Activated T-cell treated with anti-CD3 and anti-CD28 coated beads, Interleukin-2, amount 50 U/mL, for 1 hour (primary cell): Measurements from ENCODE around the gene WBP4.
"Not testable (repeated sequence)": the region's sequence is repeated elsewhere in the genome, so short reads cannot be mapped to it uniquely, and the experiment has no call there.

Experiments
- DNase-seq: peaks from one replicate; pipeline ENCODE4 v3.0.0-alpha.2; 2020

Gene WBP4

DNA sequence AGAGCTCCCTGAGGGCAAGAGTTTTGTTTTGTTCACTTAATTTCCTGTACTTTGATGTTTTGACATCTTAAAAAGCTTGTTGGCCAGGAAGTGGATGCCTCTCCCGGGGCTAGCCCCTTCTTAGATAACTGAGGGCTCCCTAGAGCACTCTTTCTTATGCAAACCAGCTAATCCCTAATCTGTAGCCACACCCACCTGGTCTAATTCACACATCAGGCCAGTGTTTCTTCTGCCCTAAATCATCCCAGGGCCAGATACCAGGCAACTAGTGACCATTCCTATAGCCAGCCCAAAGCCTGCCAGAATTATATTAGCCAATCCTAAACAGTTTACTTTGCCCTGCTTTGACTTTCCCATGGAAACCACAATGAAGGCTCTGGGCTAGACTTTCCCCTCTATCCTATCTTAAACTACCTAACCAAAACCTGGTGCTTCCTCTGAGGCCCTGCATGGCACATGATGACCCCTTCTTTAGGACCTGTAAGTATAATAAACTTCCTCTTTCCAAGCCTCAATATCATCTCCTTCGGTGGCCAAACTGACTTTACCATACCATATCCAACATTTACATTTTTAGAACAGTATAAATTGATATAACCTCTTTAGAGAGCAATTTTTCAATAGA, 24.8 kb downstream of the WBP4 start:
- no peak for DNase-seq

DNA sequence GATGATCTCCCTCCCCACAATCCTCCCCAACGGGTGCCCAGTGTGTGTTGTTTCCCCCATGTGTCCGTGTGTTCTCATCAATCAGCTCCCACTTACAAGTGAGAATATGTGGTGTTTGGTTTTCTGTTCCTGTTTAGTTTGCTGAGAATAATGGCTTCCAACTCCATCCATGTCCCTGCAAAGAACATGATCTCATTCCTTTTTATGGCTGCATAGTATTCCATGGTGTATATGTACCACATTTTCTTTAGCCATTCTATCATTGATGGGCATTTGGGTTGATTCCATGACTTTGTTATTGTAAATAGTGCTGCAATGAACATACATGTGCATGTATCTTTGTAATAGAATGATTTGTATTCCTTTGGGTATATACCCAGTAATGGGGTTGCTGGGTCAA, 34.4 kb downstream of the WBP4 start:
- DNase-seq, result not testable (repeated sequence)

DNA sequence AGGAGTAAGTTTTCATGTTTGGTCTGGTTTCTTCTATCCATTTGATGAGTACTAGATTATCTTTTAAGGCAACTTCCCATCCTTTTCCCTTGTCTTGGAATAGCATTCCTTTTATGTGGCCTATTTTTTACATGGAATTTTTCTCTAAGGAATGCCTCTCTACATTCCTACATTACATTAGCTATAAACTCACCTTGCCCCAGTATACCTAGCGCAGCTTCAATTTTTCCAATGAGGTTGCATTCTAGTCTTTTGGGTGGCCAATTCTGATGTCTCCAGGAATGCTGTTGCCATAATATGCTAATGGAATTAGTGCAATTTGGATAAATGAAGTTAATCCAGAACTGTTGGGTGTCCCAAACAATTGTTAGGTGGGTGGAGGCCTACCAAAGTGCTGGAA, 37.5 kb downstream of the WBP4 start:
- DNase-seq, result no peak

DNA sequence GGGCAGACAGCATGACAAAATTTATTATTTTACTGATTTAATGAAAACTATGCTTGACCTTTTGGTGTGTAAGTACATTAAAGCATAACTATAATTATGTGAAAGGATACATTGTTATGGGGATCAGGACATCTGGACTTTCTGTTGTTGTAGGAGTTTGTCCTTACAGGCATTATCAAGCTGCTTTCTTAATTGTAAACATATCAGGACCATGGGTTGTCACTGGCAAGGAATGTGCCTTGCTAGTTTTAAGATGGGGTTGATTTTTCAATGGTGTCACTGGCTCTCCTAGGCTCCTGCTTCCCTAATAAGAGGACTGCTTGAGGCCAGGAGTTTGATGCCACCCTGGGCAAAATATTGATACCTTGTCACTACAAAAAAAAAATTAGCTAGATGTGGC, 38.7 kb downstream of the WBP4 start:
- DNase-seq, result no peak

DNA sequence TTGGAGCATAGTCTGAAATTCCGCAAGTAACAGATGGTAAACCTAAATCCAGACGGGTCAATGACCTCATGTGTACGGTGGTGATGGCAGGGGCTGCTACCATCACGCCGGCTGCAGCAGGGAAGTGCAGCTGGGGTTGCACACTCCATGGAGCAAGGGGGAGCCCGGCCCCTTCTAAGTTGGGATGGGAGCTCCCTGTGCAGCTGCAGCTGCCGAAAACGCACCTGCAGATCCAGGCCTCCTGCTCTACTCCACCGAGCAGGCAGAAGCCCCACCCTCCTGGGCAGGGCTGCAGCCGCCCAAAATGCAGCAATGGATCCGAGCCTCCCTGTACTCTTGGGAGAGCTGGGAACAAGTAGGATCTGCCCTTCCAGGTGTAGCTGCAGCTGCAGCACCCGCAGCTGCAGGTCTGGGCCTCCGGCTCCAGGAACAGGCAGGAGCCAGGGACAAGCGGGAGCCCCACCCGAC, 45.8 kb downstream of the WBP4 start:
- no peak for DNase-seq

- DNase-seq, result no peak
Measured at GRCh38 chr13:41107584-41108014, 46.3 kb downstream of the WBP4 start.

- no peak for DNase-seq
Measured at GRCh38 chr13:41111454-41111853, 50.1 kb downstream of the WBP4 start.

- no peak for DNase-seq
Measured at GRCh38 chr13:41117869-41118268, 56.6 kb downstream of the WBP4 start.

DNA sequence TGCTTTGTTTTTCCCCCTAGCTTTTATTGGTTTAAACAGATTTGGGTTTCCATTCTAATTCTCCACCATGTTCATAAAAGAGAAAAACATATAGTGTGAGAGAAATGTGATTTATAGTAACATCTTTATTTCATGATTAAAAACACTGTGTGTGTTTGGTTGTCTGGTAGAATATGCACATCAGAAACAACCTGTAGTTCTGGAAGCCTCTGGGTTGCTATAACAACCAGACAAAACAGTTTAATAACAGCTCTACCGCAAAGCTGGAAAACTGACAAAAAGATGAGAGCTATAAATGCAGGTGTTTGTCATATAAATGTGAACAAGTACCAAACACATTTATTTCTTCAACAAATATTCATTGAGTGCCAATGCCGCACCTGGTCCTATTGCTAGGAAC, 61.5 kb downstream of the WBP4 start:
- no peak for DNase-seq

GRCh38 chr13:41127701-41128100, 66.4 kb downstream of the WBP4 start:
- no peak for DNase-seq

DNA sequence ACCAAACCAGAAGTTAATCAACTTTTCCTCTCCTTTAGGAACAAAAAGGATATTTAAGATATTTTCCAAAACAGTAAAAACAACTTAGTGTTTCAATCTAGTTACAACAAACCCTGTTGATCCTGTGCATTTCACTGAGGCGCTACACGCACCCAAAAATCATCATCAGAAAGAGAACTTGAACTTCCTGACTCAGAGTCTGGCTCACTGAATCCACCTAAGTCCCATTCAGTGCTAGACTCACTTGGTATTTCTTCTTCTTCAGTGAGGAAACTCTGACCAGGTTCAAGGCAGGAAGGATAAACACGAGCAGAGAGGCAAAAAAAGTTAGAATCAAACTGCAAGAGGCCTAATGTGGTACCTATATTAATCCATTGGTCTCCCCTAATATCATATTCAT, 69.0 kb downstream of the WBP4 start:
- no peak for DNase-seq

DNA sequence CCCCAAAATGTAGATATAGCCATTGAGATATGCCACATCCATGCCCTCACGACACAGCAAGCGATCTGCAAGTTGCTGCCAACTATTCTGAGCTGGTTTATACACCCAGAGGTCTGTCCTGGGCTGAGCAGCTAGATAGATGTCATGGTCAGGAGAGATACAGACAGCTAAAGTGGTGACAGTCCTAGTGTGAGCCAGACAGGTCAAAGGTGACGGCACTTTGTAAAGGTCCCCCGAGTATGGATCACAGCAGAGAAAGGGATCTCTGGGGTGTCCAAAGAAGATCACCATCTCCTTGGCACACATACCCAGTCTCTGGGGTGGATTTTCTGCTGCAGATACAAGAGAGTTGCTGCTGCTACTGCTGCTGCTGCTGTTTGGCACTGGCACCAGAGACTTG, 69.9 kb downstream of the WBP4 start:
- DNase-seq, result not testable (repeated sequence)

DNA sequence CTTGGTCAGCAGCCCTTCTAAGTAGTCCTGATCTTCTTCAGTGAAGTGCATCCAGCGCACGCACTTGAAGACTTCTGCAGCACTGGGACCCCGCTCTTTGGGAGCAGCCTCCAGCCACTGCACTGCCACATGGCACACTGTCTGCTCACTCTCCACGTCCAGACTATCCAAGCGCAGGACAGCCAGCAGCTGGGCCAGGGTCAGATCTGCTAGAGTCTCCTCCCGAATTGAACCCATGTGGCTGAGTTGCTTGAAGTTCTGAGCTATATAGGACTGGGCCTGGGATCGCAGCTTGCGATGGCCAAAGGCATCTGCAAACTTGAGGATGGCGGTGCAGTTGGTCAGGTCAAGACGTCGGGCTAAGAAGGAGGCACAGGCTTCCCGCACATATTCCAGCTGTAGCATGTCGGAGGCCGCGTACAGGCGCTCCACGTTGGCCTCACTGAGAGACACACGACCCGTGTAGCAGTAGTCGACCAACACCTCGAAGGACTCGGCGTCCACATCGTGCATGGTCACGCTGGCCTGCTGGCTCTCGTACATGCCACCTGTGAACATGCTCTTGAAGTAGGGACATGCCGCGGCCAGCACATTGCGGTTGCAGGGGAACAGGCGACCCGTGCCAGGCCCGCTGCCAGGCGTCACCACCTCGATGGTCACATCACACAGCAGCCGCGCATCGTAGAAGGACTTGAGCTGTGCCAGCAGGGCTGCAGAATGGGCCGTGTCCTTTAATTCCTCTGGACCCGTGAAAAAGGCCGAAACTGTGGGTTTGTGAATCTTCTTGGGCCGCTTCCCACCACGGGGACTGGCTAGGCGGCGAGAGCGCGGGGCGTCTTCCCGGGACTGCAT, 70.6 kb downstream of the WBP4 start:
- DNase-seq, result not testable (repeated sequence)

- peak; percentile 89 for DNase-seq
Measured at GRCh38 chr13:41132512-41133152, 71.3 kb downstream of the WBP4 start, which contains the start of gene KBTBD6. Gene KBTBD6, minus strand, starts transcription at chr13:41132802. Its CDS starts 291 bp downstream, at chr13:41132511.
